IPS-NIHi7 (cell line): ENCODE data around the gene TMEM214.
A peak's percentile ranks its signal among the peaks of the same experiment; 100 is the strongest.

Source experiments
- DNase-seq: peaks from one replicate; pipeline ENCODE4 v3.0.0; 2012; ENCODE audit warnings: mixed read lengths; ENCODE audit errors: extremely low spot score

Gene TMEM214

GRCh38 chr2:27039871-27040270, 7.1 kb downstream of the TMEM214 start:
- no peak for DNase-seq

GRCh38 chr2:27040282-27040681, 7.5 kb downstream of the TMEM214 start:
- DNase-seq, result no peak

- no peak for DNase-seq
These were observed 9.0 kb downstream of the TMEM214 start for GRCh38 chr2:27041752-27042151.

- DNase-seq, result no peak
These were observed 9.4 kb downstream of the TMEM214 start for GRCh38 chr2:27042159-27042661.

GRCh38 chr2:27042985-27043634, 10.3 kb downstream of the TMEM214 start:
- DNase-seq, result no peak

GRCh38 chr2:27049422-27050280, 16.9 kb downstream of the TMEM214 start:
- peak; percentile 70 for DNase-seq

- DNase-seq, result peak; percentile 87
These were observed 17.7 kb downstream of the TMEM214 start for GRCh38 chr2:27050281-27050995.

GRCh38 chr2:27050996-27051901, 18.5 kb downstream of the TMEM214 start, which contains the start of gene AGBL5:
AGBL5 (plus strand) TSS chr2:27051668; CDS start chr2:27052959, 1,291 bp downstream.
- DNase-seq, result peak; percentile 97

GRCh38 chr2:27051902-27052645, 19.3 kb downstream of the TMEM214 start:
- DNase-seq, result peak; percentile 46

- no peak for DNase-seq
These were observed 20.6 kb downstream of the TMEM214 start for GRCh38 chr2:27053321-27053720.

GRCh38 chr2:27053776-27054175, 21.0 kb downstream of the TMEM214 start:
- no peak for DNase-seq

- no peak for DNase-seq
These were observed 22.0 kb downstream of the TMEM214 start for GRCh38 chr2:27054721-27055120.

GRCh38 chr2:27057184-27057583, 24.4 kb downstream of the TMEM214 start:
- no peak for DNase-seq

GRCh38 chr2:27058210-27058609, 25.4 kb downstream of the TMEM214 start:
- no peak for DNase-seq

- DNase-seq, result no peak
These were observed 26.5 kb downstream of the TMEM214 start for GRCh38 chr2:27059141-27059820.

- DNase-seq, result no peak
These were observed 27.6 kb downstream of the TMEM214 start for GRCh38 chr2:27060323-27060722.

GRCh38 chr2:27065128-27065527, 32.4 kb downstream of the TMEM214 start:
- DNase-seq, result no peak

GRCh38 chr2:27067385-27067784, 34.6 kb downstream of the TMEM214 start:
- DNase-seq, result no peak

- no peak for DNase-seq
These were observed 36.7 kb downstream of the TMEM214 start for GRCh38 chr2:27069436-27069835.
